ENCODE data around the gene BOK. TPM values are rescaled to one million over a fixed set of nuclear protein-coding genes. Genes with fewer than 3 reads are reported as not detected.

The BOK gene
- total and polyA plus RNA-seq, 9 of the 15 experiments (the other 6 are each of a cell fraction or from before 2014, with no cell fraction given), result 0.03 to 3.3 (median 2.0) TPM; not detected in 1

GRCh38 chr2:241597561-241597960 is 39.0 kb downstream of the BOK start (continued):
- no peak for TF ChIP-seq BDP1 (IDR thresholded peaks at IDR 0.05; ENCODE audit: insufficient read depth, insufficient read length)

DNA sequence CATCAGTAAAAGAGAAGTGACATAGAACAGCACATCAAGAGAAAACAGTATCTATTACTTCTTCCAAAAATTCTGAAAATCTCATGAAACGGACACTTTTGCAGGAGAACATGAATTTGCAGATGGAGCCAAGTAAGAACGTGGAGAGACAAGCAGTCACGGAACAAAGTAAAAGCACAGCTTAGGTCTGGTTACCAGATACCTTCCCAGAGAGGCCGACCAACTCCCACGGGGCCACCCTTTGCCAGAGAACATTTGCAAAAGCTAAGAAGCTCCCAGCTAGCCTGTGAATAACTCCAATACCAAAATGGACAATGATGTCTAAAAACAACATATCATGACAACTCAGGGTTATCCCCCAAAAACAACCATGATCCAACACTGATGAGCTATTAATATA is 39.5 kb downstream of the BOK start:
- Histone ChIP-seq H3K79me2 (ENCODE audit: control insufficient read depth, insufficient read depth, low read length) (no peaks in the 10 kb centered on the region), H3K9me1 (ENCODE audit: control insufficient read depth, insufficient read depth, low read length) (no peaks in the 10 kb centered on the region), H4K20me1 (replicated peaks; ENCODE audit: control insufficient read depth, insufficient read depth, low read length) (no peaks in the 10 kb centered on the region), H3K9me3 (replicated peaks; ENCODE audit: control insufficient read depth, insufficient read depth, low read depth, low read length) (no peaks in the 10 kb centered on the region), H3K27ac (ENCODE audit: extremely low read depth, low read depth, low read length) (no peak overlapping the region), H3K4me2 (ENCODE audit: insufficient read depth, low read length) (no peak overlapping the region), H3K9ac (ENCODE audit: insufficient read depth in 1 of 2, low read depth in 2 of 2, low read length in 2 of 2) (no peak overlapping the region), H2AFZ (ENCODE audit: low read depth, low read length) (no peak overlapping the region), H3K27me3 (ENCODE audit: control insufficient read depth in 2 of 2, insufficient read depth in 2 of 2, low read length in 2 of 2) (no peaks in the 10 kb centered on the region), H3K4me1 (replicated peaks in 1 of 2; ENCODE audit: control insufficient read depth in 2 of 2, insufficient read depth in 2 of 2, low read length in 2 of 2) (no peaks in the 10 kb centered on the region), H3K36me3 (ENCODE audit: control insufficient read depth, insufficient read depth, low read length) (peaks cover 63% of the 10 kb centered on the region; the same call in 2 of the 3 replicates), H3K4me3 (no peak overlapping the region)
- ChIA-PET POLR2A (no interaction called here), CTCF (ENCODE audit: low intra/inter-chr PET ratio) (no interaction called here)
- ATAC-seq, result no peak
- no TSS peak for BruUV-seq (replicated peaks)
- WGBS (ENCODE audit: insufficient coverage, low coverage, missing lambda C conversion rate), result 85% methylated on average over 5 of the region's 5 CpGs
- no peak for FAIRE-seq
- intact Hi-C loops (cut with micrococcal nuclease) (no loop called here), in situ Hi-C loops (cut with MboI) (no loop called here)
- no peak for DNase-seq (ENCODE audit: extremely low read depth in 1 of 4, low spot score in 3 of 4)
- TF ChIP-seq GTF2E2 (tag; IDR thresholded peaks at IDR 0.05) (no peak), ZNF507 (tag; conservative IDR thresholded peaks at IDR 0.05) (no peak), RFX5 (IDR thresholded peaks at IDR 0.05; ENCODE audit: low read depth, low read length) (no peak), NR3C1 (CRISPR knock-in tag; IDR thresholded peaks at IDR 0.05) (no peak), NR2C2 (CRISPR knock-in tag; IDR thresholded peaks at IDR 0.05) (no peak), NR2C2 (tag; IDR thresholded peaks at IDR 0.05) (no peak), KAT2B (IDR thresholded peaks at IDR 0.05; ENCODE audit: low read depth, low read length) (no peak), ZFP1 (CRISPR knock-in tag; IDR thresholded peaks at IDR 0.05) (no peak), RCOR1 (IDR thresholded peaks at IDR 0.05; ENCODE audit: borderline replicate concordance in 1 of 2, low read depth in 2 of 2, low read length in 2 of 2) (no peak), ZNF77 (CRISPR knock-in tag; IDR thresholded peaks at IDR 0.05) (no peak), PHTF2 (CRISPR knock-in tag; IDR thresholded peaks at IDR 0.05) (no peak), STAT5A (IDR thresholded peaks at IDR 0.05; ENCODE audit: borderline replicate concordance, low read length) (no peak), CC2D1A (IDR thresholded peaks at IDR 0.05) (no peak), ARID4B (CRISPR knock-in tag; IDR thresholded peaks at IDR 0.05) (no peak), HNRNPUL1 (IDR thresholded peaks at IDR 0.05; ENCODE audit: low read length) (no peak), HMG20B (CRISPR knock-in tag; IDR thresholded peaks at IDR 0.05) (no peak), SETDB1 (IDR thresholded peaks at IDR 0.05; ENCODE audit: low read length) (no peak), HLTF (IDR thresholded peaks at IDR 0.05) (no peak)

Data from K562 (cell line).